Neural progenitor cell (in vitro differentiated cells): Measurements from ENCODE around the gene TCF7L2.

ENCODE experiments used
- CTCF ChIP-seq: fragments of 200-600 bp; sonication (generic); IDR thresholded peaks from 2 replicates; pipeline ENCODE4 v1.5.1; 2017; ENCODE audit warnings: antibody characterized with exemption, mild to moderate bottlenecking
- EZH2 ChIP-seq: fragments of 200-600 bp; sonication (generic); IDR thresholded peaks from 2 replicates; pipeline ENCODE4 v1.6.1; 2017; ENCODE audit warnings: antibody characterized with exemption, mild to moderate bottlenecking, moderate library complexity

GRCh38 chr10:113131613-113132261 is 181.7 kb downstream of the TCF7L2 start:
- TF ChIP-seq CTCF (no peak), EZH2 (no peak)
